PC-9 (cell line): ENCODE results near the gene SLC51A.

Source experiments
- CTCF ChIP-seq: fragments of 200-600 bp; sonication (generic); conservative IDR thresholded peaks from 2 replicates; pipeline ENCODE4 v1.6.1; 2017; ENCODE audit warnings: mixed run types, antibody characterized with exemption, mild to moderate bottlenecking, moderate library complexity
- EZH2 ChIP-seq: fragments of 200-600 bp; sonication (generic); IDR thresholded peaks from 2 replicates; pipeline ENCODE4 v1.8.0; 2017; ENCODE audit warnings: antibody characterized with exemption, low read depth

GRCh38 chr3:196175722-196176121 lies 40.6 kb upstream of the SLC51A start:
- TF ChIP-seq CTCF (no peak), EZH2 (no peak)
